NT2/D1 (cell line): Measurements from ENCODE around the gene FKBP9.
"Not testable (repeated sequence)": the region's sequence is repeated elsewhere in the genome, so short reads cannot be mapped to it uniquely, and the experiment has no call there.

ENCODE experiments used
- SUZ12 ChIP-seq: IDR thresholded peaks from 2 replicates; pipeline ENCODE4 v1.6.1; 2011; ENCODE audit not compliant: insufficient read length, insufficient read depth; ENCODE audit errors: extremely low read depth
- YY1 ChIP-seq: IDR thresholded peaks from 2 replicates; pipeline ENCODE4 v1.6.1; 2011; ENCODE audit not compliant: insufficient read length, insufficient read depth
- ZNF274 ChIP-seq: IDR thresholded peaks from 2 replicates; pipeline ENCODE4 v1.6.1; 2011; ENCODE audit warnings: mild to moderate bottlenecking, low read depth, low read length

GRCh38 chr7:32979902-32980301, 22.7 kb downstream of the FKBP9 start:
- not testable (repeated sequence) for TF ChIP-seq SUZ12, YY1, ZNF274
